ENCODE measurements around the gene NFIA. TPM values are rescaled to one million over a fixed set of nuclear protein-coding genes. Genes with fewer than 3 reads are reported as not detected.

The NFIA gene
- total RNA-seq, 1 experiment from 2014 or later, result 0.35 TPM

GRCh38 chr1:61171974-61172373, 89.6 kb downstream of the NFIA start:
- no peak overlapping the region for H2BK12ac ChIP-seq (ENCODE audit: insufficient read length, low read depth, low read length)
- H3K79me2 ChIP-seq (ENCODE audit: insufficient read depth, low read length), result no peaks in the 10 kb centered on the region
- H4K8ac ChIP-seq (replicated peaks; ENCODE audit: insufficient read length, low read depth, low read length), result no peak overlapping the region
- no peak overlapping the region for H3K14ac ChIP-seq (ENCODE audit: insufficient read depth, low read length)
- H3K4ac ChIP-seq (ENCODE audit: low read depth, low read length), result no peak overlapping the region
- no peaks in the 10 kb centered on the region for H3K79me1 ChIP-seq (ENCODE audit: insufficient read depth, low read depth, low read length, poor library complexity, severe bottlenecking)
- no peak overlapping the region for H2AK5ac ChIP-seq (ENCODE audit: insufficient read length, low read length)
- H3K27ac ChIP-seq (ENCODE audit: insufficient read length, low read depth, low read length), result no peak overlapping the region
- H3K4me1 Mint-ChIP-seq, result peaks cover 11 to 14% of the 10 kb centered on the region in 2 experiments
- no peaks in the 10 kb centered on the region for H3K27me3 ChIP-seq (ENCODE audit: insufficient read depth, low read length)
- H3K9me3 ChIP-seq (ENCODE audit: control insufficient read depth, low read depth, low read length), result no peaks in the 10 kb centered on the region
- no peak overlapping the region for H3T11ph ChIP-seq (ENCODE audit: low read length)
- H4K91ac ChIP-seq (ENCODE audit: insufficient read length, low read depth, low read length), result no peak overlapping the region
- no peaks in the 10 kb centered on the region for H4K20me1 ChIP-seq (ENCODE audit: control insufficient read depth, insufficient read depth, insufficient read length)
- no peak for TF ChIP-seq CTCF (conservative IDR thresholded peaks at IDR 0.05)
- H2BK120ac ChIP-seq (ENCODE audit: low read depth, low read length, poor library complexity, severe bottlenecking), result no peak overlapping the region
- no peak overlapping the region for H3K18ac ChIP-seq (ENCODE audit: insufficient read length, low read depth, low read length)
- no peak overlapping the region for H2AFZ ChIP-seq (ENCODE audit: low read length)
- peaks cover 3% of the 10 kb centered on the region; the same call in 1 of the 2 replicates for H3K4me1 ChIP-seq (ENCODE audit: insufficient read depth, low read length)
- no peak for DNase-seq
- H3K36me3 Mint-ChIP-seq (ENCODE audit: insufficient read depth in 1 of 3, low read depth in 3 of 3), result no peaks in the 10 kb centered on the region
- H3K23me2 ChIP-seq (ENCODE audit: insufficient read length, low read depth, low read length, poor library complexity, severe bottlenecking), result no peaks in the 10 kb centered on the region
- no peaks in the 10 kb centered on the region for H3K27me3 Mint-ChIP-seq (ENCODE audit: low read depth)
- no peak overlapping the region for H2BK5ac ChIP-seq (ENCODE audit: insufficient read length, low read length)
- no peak overlapping the region for H3K4me2 ChIP-seq (ENCODE audit: insufficient read depth, insufficient read length, low read length)
- H4K5ac ChIP-seq (ENCODE audit: insufficient read length, low read depth, low read length), result no peak overlapping the region
- WGBS (ENCODE audit: extremely low coverage, insufficient read length, low lambda C conversion rate), result no CpG with 5 or more reads among the region's 4 CpGs
- no peak overlapping the region for H3K27ac Mint-ChIP-seq
- H2BK15ac ChIP-seq (ENCODE audit: low read depth, low read length), result no peak overlapping the region
- H3K4me3 Mint-ChIP-seq, result no peak overlapping the region
- no peaks in the 10 kb centered on the region for H3K9me3 Mint-ChIP-seq
- no peak overlapping the region for H3K56ac ChIP-seq (ENCODE audit: insufficient read length, low read depth, low read length)
- H3K23ac ChIP-seq (ENCODE audit: insufficient read length, low read depth, low read length), result no peak overlapping the region
- H3K9ac ChIP-seq (ENCODE audit: extremely low read depth, insufficient read length, low read length), result no peak overlapping the region
- no peak overlapping the region for H2BK20ac ChIP-seq (ENCODE audit: low read depth, low read length, poor library complexity, severe bottlenecking)

Measured in H9 (cell line).